ENCODE measurements around the gene C6orf15. TPM values are rescaled to one million over a fixed set of nuclear protein-coding genes. Genes with fewer than 3 reads are reported as not detected.

C6orf15 gene
- polyA plus RNA-seq, 1 donor from 2014 or later: not detected

GRCh38 chr6:31129130-31129529 lies 16.8 kb upstream of the C6orf15 start:
- Histone ChIP-seq H3K4me3 (ENCODE audit: low read length) (no peak overlapping the region), H3K27me3 (ENCODE audit: insufficient read depth, low read depth, low read length) (no peaks in the 10 kb centered on the region), H4K20me1 (ENCODE audit: insufficient read depth) (no peaks in the 10 kb centered on the region), H3K4me2 (ENCODE audit: low read length) (no peak overlapping the region), H3K36me3 (ENCODE audit: insufficient read depth, low read length) (no peaks in the 10 kb centered on the region), H3K27ac (ENCODE audit: low read length) (no peak overlapping the region), H3K9me2 (ENCODE audit: insufficient read depth, low read length) (no peaks in the 10 kb centered on the region), H3K9me3 (ENCODE audit: low read length) (no peaks in the 10 kb centered on the region), H2AFZ (ENCODE audit: low read depth, low read length) (no peak overlapping the region), H3F3A (ENCODE audit: insufficient read depth, low read length, poor library complexity, severe bottlenecking) (no peaks in the 10 kb centered on the region), H3K9ac (ENCODE audit: low read length) (no peak overlapping the region), H3K79me2 (replicated peaks; ENCODE audit: insufficient read depth, low read length) (no peaks in the 10 kb centered on the region)
- TF ChIP-seq REST (IDR thresholded peaks at IDR 0.05; ENCODE audit: borderline replicate concordance): no peak
- no peak for TF ChIP-seq CTCF (IDR thresholded peaks at IDR 0.05; ENCODE audit: poor library complexity, severe bottlenecking)
- TF ChIP-seq MXI1 (conservative IDR thresholded peaks at IDR 0.05; ENCODE audit: poor library complexity, severe bottlenecking): no peak
- no peak for TF ChIP-seq RAD21 (conservative IDR thresholded peaks at IDR 0.05)
- TF ChIP-seq EP300 (conservative IDR thresholded peaks at IDR 0.05; ENCODE audit: poor library complexity, severe bottlenecking): no peak
- TF ChIP-seq POLR2AphosphoS5 (IDR thresholded peaks at IDR 0.05): no peak
- no peak for TF ChIP-seq SMC3 (conservative IDR thresholded peaks at IDR 0.05; ENCODE audit: poor library complexity)
- no peak for TF ChIP-seq TAF1 (IDR thresholded peaks at IDR 0.05; ENCODE audit: low read depth)
- no peak for TF ChIP-seq EZH2 (IDR thresholded peaks at IDR 0.05; ENCODE audit: borderline replicate concordance, insufficient read depth, low read length, poor library complexity, severe bottlenecking)

GRCh38 chr6:31128093-31128676 lies 15.8 kb upstream of the C6orf15 start:
- Histone ChIP-seq H2AFZ (ENCODE audit: low read depth, low read length) (no peak overlapping the region), H3K4me2 (ENCODE audit: low read length) (no peak overlapping the region), H4K20me1 (ENCODE audit: insufficient read depth) (no peaks in the 10 kb centered on the region), H3K36me3 (ENCODE audit: insufficient read depth, low read length) (no peaks in the 10 kb centered on the region), H3K9me2 (ENCODE audit: insufficient read depth, low read length) (no peaks in the 10 kb centered on the region), H3F3A (ENCODE audit: insufficient read depth, low read length, poor library complexity, severe bottlenecking) (no peaks in the 10 kb centered on the region), H3K4me3 (ENCODE audit: low read length) (no peak overlapping the region), H3K9ac (ENCODE audit: low read length) (no peak overlapping the region), H3K9me3 (ENCODE audit: low read length) (no peaks in the 10 kb centered on the region), H3K27me3 (ENCODE audit: insufficient read depth, low read depth, low read length) (no peaks in the 10 kb centered on the region), H3K27ac (ENCODE audit: low read length) (no peak overlapping the region), H3K79me2 (replicated peaks; ENCODE audit: insufficient read depth, low read length) (no peaks in the 10 kb centered on the region)
- TF ChIP-seq CTCF (IDR thresholded peaks at IDR 0.05; ENCODE audit: poor library complexity, severe bottlenecking) (peak; percentile 72), SMC3 (conservative IDR thresholded peaks at IDR 0.05; ENCODE audit: poor library complexity) (peak; percentile 64), MXI1 (conservative IDR thresholded peaks at IDR 0.05; ENCODE audit: poor library complexity, severe bottlenecking) (no peak), RAD21 (conservative IDR thresholded peaks at IDR 0.05) (peak; percentile 44)
